Measurements from ENCODE around the gene ZC3H7B. TPM values are rescaled to one million over a fixed set of nuclear protein-coding genes. Genes with fewer than 3 reads are reported as not detected.
"Not testable (repeated sequence)": the region's sequence is repeated elsewhere in the genome, so short reads cannot be mapped to it uniquely, and the experiment has no call there.

The ZC3H7B gene
- total RNA-seq, 2 donors from 2014 or later = 56.7 to 79.1 TPM

- WGBS = 42% methylated on average over 16 of the region's 16 CpGs
- intact Hi-C loops (cut with DNase I) = loop anchor here (2.0 to 10.0 kb wide), 2 partner anchors 63 to 115 kb away; partner anchors contain the start of genes ACO2 and PHF5A
These were observed 100.7 kb downstream of the ZC3H7B start for GRCh38 chr22:41401781-41402648.

GRCh38 chr22:41402851-41403250 lies 101.5 kb downstream of the ZC3H7B start:
- H3K4me1 ChIP-seq (replicated peaks); H3K27me3 ChIP-seq (replicated peaks; ENCODE audit: insufficient read depth); H3K36me3 ChIP-seq; DNase-seq (ENCODE audit: low spot score); H3K4me3 ChIP-seq; H3K9me3 ChIP-seq; H3K27ac ChIP-seq: not testable (repeated sequence)
- WGBS = 86% methylated on average over 14 of the region's 14 CpGs
- intact Hi-C loops (cut with DNase I) = loop anchor here (2.0 to 10.0 kb wide), 2 partner anchors 62 to 114 kb away; partner anchors contain the start of genes ACO2 and PHF5A

More at GRCh38 chr22:41401781-41402648, 100.7 kb downstream of the ZC3H7B start:
- Histone ChIP-seq H3K4me3 (no peak overlapping the region), H3K27ac (peak overlapping the region; percentile 38 to 47), H3K4me1 (replicated peaks) (peaks cover 4% of the 10 kb centered on the region), H3K9me3 (no peaks in the 10 kb centered on the region), H3K27me3 (replicated peaks; ENCODE audit: insufficient read depth) (no peaks in the 10 kb centered on the region), H3K36me3 (no peaks in the 10 kb centered on the region)
- TF ChIP-seq POLR2A (IDR thresholded peaks at IDR 0.05) (no peak), POLR2AphosphoS5 (IDR thresholded peaks at IDR 0.05) (peak; percentile 74)
- DNase-seq (ENCODE audit: low spot score) = peak; percentile 69

- WGBS = 14% methylated on average over 18 of the region's 18 CpGs
- H3K9me3 ChIP-seq = no peaks in the 10 kb centered on the region
- no peaks in the 10 kb centered on the region for H3K27me3 ChIP-seq (replicated peaks; ENCODE audit: insufficient read depth)
- H3K4me1 ChIP-seq (replicated peaks) = peaks cover 4% of the 10 kb centered on the region
- no peaks in the 10 kb centered on the region for H3K36me3 ChIP-seq
- DNase-seq (ENCODE audit: low spot score) = peak; percentile 85
- intact Hi-C loops (cut with DNase I) = loop anchor here (2.0 to 10.0 kb wide), 2 partner anchors 61 to 113 kb away; partner anchors contain the start of genes ACO2 and PHF5A
- H3K4me3 ChIP-seq = no peak overlapping the region
- no peak overlapping the region for H3K27ac ChIP-seq
- TF ChIP-seq CTCF (IDR thresholded peaks at IDR 0.05) (peak; percentile 93 to 98 (median 98)), POLR2AphosphoS5 (IDR thresholded peaks at IDR 0.05) (peak; percentile 87), POLR2A (IDR thresholded peaks at IDR 0.05) (no peak)
These were observed 102.4 kb downstream of the ZC3H7B start for GRCh38 chr22:41403532-41404318.

GRCh38 chr22:41405588-41405987 lies 104.3 kb downstream of the ZC3H7B start:
- intact Hi-C loops (cut with DNase I) = loop anchor here (10.0 kb wide), 1 partner anchor 59 kb away; the partner anchor contains the start of genes ACO2 and PHF5A
- TF ChIP-seq POLR2AphosphoS5 (IDR thresholded peaks at IDR 0.05) (no peak), POLR2A (IDR thresholded peaks at IDR 0.05) (no peak), CTCF (IDR thresholded peaks at IDR 0.05) (no peak)
- no peak for DNase-seq (ENCODE audit: low spot score)
- no peaks in the 10 kb centered on the region for H3K27me3 ChIP-seq (replicated peaks; ENCODE audit: insufficient read depth)
- peaks cover 11% of the 10 kb centered on the region for H3K4me1 ChIP-seq (replicated peaks)
- H3K27ac ChIP-seq = no peak overlapping the region
- no peaks in the 10 kb centered on the region for H3K36me3 ChIP-seq
- no peaks in the 10 kb centered on the region for H3K9me3 ChIP-seq
- WGBS = 79% methylated on average over 8 of the region's 8 CpGs
- H3K4me3 ChIP-seq = no peak overlapping the region

- no peak for TF ChIP-seq CTCF (IDR thresholded peaks at IDR 0.05)
- no peak for TF ChIP-seq POLR2AphosphoS5 (IDR thresholded peaks at IDR 0.05)
- no peak for TF ChIP-seq POLR2A (IDR thresholded peaks at IDR 0.05)
- no peaks in the 10 kb centered on the region for H3K27me3 ChIP-seq (replicated peaks; ENCODE audit: insufficient read depth)
- peaks cover 18% of the 10 kb centered on the region for H3K4me1 ChIP-seq (replicated peaks)
- no peak for DNase-seq (ENCODE audit: low spot score)
- H3K4me3 ChIP-seq = no peak overlapping the region
- no peak overlapping the region for H3K27ac ChIP-seq
- intact Hi-C loops (cut with DNase I) = loop anchor here (10.0 kb wide), 1 partner anchor 58 kb away; the partner anchor contains the start of genes ACO2 and PHF5A
- H3K9me3 ChIP-seq = no peaks in the 10 kb centered on the region
- no peaks in the 10 kb centered on the region for H3K36me3 ChIP-seq
These were observed 105.1 kb downstream of the ZC3H7B start for GRCh38 chr22:41406410-41406809.

Data from prostate gland (tissue), 2 donors.